Central memory CD8-positive, alpha-beta T cell (primary cell): ENCODE measurements around the gene FOXN3.

Source experiments
- ATAC-seq: fragments of 150-1000 bp; cut with Tn5 transposase; replicated peaks from 2 replicates; pipeline ENCODE4 v1.10.0; 2022; ENCODE audit warnings: mild to moderate bottlenecking, moderate FRiP score, moderate number of reproducible peaks; ENCODE audit not compliant: poor library complexity, severe bottlenecking; ENCODE audit errors: extremely low read depth
- DNase-seq, 2 donors: peaks; one replicate each; pipeline ENCODE4 v3.0.0; 2021; ENCODE audit warnings: low spot score in 2 of 2
- H3K27ac Mint-ChIP-seq: one replicate; pipeline ENCODE4 v1.8.0; 2022; ENCODE audit warnings: low read depth, mild to moderate bottlenecking, moderate library complexity, mixed read lengths
- H3K27me3 Mint-ChIP-seq: one replicate; pipeline ENCODE4 v1.8.0; 2022; ENCODE audit warnings: mixed read lengths
- H3K36me3 Mint-ChIP-seq: one replicate; pipeline ENCODE4 v1.8.0; 2022; ENCODE audit warnings: mild to moderate bottlenecking, moderate library complexity, mixed read lengths; ENCODE audit not compliant: insufficient read depth
- H3K4me1 Mint-ChIP-seq: one replicate; pipeline ENCODE4 v1.8.0; 2022; ENCODE audit warnings: mixed read lengths
- H3K4me3 Mint-ChIP-seq: one replicate; pipeline ENCODE4 v1.8.0; 2022; ENCODE audit warnings: mild to moderate bottlenecking, moderate library complexity, mixed read lengths
- H3K9me3 Mint-ChIP-seq: one replicate; pipeline ENCODE4 v1.8.0; 2022; ENCODE audit warnings: mixed read lengths

FOXN3 gene

DNA sequence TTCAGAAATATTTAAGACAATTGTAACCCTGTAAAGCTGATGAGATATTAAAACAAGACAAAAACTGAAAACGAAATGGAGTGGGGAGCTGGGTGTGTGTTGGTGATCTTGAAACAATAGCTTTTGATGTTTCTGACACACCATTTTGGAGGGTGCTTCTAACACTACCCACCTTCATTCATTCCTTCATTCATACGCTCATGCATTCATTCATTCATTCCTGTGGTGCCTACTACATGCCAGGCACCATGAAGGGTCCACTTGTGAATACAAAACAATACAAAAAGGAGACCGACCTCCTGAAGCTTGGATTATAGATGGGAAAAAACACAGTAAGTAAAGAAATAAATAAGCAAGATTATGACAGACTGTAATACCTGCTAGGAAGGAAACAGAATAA lies 60.5 kb downstream of the FOXN3 start:
- Mint-ChIP-seq H3K9me3 (no peaks in the 10 kb centered on the region), H3K4me1 (peaks cover 46% of the 10 kb centered on the region), H3K4me3 (no peak overlapping the region), H3K27ac (no peak overlapping the region), H3K36me3 (peaks cover 14% of the 10 kb centered on the region), H3K27me3 (no peaks in the 10 kb centered on the region)
- DNase-seq = no peak
- no peak for ATAC-seq

DNA sequence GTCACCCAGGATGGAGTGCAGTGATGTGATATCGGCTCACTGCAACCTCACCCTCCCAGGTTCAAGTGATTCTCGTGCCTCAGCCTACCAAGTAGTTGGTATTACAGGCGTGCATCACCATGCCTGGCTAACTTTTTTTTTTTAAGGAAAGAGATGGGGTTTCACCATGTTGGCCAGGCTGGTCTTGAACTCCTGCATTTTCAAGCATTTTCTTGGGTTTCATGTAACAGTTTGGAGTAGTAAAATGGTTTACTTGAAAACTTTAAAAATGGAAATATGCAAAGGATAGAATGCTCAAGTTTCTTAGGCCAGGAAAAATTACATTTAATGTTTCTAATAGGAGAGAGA lies 63.3 kb downstream of the FOXN3 start:
- Mint-ChIP-seq H3K4me1 (peaks cover 59% of the 10 kb centered on the region), H3K36me3 (peaks cover 12% of the 10 kb centered on the region), H3K9me3 (no peaks in the 10 kb centered on the region), H3K27ac (peak overlapping the region; percentile 13), H3K4me3 (no peak overlapping the region), H3K27me3 (no peaks in the 10 kb centered on the region)
- DNase-seq (no peak), ATAC-seq (no peak)

DNA sequence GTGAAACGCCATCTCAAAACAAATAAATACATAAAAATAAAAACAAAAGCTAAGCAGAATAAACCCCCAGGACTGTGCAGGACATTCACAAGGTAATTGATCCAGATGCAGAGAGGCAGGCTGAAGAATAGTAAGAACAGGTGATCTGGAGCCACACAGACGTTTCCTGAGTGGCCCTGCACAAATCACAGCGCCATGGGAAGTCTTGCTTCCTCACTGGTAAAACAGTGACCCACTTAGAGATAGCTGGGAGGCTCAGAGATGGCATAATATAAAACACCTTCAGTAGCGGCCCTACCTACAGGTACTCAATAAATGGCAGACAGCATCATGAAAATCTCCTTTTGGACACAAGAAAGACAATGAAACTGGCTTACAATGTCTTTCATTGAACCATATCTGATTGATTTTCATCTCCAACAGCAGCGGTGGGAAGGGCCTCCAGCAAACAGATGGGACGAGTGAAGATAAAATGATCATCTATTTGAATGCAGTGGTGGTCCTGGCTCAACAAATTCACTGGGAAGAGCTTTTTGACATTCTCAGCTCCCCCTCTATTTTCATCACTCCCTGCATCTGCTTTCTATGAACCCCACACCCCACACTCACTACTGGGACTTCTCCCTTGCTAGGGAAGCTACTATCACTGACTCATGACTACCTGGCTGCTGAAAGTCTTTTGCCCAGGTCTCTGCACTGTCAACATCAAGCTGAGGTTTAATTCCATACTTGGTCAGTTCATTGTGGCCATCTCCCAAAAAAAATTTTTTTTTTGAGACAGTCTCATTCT lies 63.9 kb downstream of the FOXN3 start:
- peaks cover 12% of the 10 kb centered on the region for H3K36me3 Mint-ChIP-seq
- H3K27ac Mint-ChIP-seq = peak overlapping the region; percentile 32
- no peak overlapping the region for H3K4me3 Mint-ChIP-seq
- peaks cover 60% of the 10 kb centered on the region for H3K4me1 Mint-ChIP-seq
- ATAC-seq (no peak), DNase-seq (no peak)
- H3K9me3 Mint-ChIP-seq = no peaks in the 10 kb centered on the region
- no peaks in the 10 kb centered on the region for H3K27me3 Mint-ChIP-seq

DNA sequence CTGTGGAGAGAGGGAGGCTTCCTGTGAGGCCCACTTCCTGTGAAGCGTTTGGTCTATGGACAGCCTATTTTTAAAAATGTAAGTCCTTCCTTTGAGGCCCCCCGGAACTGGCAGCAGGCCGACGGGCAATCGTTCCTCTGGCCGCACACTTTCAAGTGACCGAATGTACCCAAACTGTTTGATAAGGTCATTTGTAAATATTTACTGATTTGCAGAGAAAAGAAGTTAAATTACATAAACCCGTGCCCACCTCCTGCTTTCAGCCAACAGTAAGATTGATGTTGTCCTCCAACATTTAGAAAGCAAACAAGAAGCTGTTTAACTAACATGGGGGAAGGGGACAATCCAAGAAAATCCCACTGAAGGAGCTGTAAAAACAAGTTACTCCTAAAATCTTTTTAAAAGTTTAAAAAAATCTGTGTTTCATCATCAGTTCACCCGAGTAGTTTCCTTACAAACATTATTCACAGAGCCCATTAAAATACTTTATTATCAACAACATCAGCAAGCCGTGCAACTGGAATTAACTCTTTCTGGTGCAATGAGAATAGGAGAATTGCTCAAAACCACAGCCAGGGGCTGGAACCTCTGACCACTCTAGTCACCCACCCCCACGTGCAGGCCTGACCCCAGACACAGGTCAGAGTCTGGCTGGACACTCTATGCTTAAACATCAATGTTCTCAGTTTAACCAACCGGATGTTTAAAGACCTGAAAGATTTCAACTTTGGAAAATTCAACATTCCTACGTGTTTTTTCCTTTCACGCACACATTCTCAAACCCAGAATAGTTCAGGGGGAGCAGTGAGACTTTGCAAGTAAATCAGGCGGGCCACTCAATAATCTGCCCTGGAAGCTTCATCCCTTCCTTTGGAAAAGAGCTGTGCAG lies 65.3 kb downstream of the FOXN3 start:
- H3K4me1 Mint-ChIP-seq = peaks cover 57% of the 10 kb centered on the region
- H3K9me3 Mint-ChIP-seq = no peaks in the 10 kb centered on the region
- peaks cover 14% of the 10 kb centered on the region for H3K36me3 Mint-ChIP-seq
- no peaks in the 10 kb centered on the region for H3K27me3 Mint-ChIP-seq
- H3K4me3 Mint-ChIP-seq = peak overlapping the region; percentile 72
- DNase-seq (no peak), ATAC-seq (peak; percentile 60)
- H3K27ac Mint-ChIP-seq = peak overlapping the region; percentile 89

DNA sequence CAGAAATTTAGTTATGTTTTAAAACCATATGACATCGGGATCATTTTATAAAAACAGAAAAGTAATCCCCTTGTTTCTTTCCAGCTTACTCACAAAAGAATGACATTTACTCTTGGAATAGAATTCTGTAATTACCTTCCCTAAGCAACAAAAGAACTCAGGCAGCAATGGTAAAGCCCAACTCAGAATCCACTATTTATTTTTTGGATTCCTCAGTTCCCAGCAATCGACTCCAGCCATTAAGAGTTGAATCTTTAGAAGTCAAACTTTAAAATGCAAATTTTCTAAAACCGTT lies 65.9 kb downstream of the FOXN3 start:
- Mint-ChIP-seq H3K27ac (peak overlapping the region; percentile 89), H3K4me1 (peaks cover 53% of the 10 kb centered on the region), H3K4me3 (peak overlapping the region; percentile 72), H3K9me3 (no peaks in the 10 kb centered on the region), H3K27me3 (no peaks in the 10 kb centered on the region), H3K36me3 (peaks cover 14% of the 10 kb centered on the region)
- ATAC-seq (no peak), DNase-seq (no peak)

DNA sequence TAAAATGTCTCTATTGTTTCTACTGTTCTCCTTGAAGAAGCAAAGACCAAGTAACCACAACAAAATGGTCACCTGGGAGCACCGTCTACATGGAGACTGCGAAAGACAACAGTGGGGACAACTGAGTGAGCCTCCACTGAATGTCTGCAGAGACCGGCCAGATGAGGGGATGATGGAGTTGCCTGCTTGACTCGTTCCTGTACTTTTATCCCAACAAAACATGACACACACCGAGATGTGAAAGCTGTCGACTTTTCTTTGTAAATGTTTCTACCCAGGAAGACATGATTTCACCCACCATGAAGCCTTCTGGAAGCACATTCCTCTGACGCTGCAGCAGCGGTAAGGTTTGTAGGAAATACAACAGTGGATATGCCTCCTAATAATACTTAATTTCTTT lies 66.9 kb downstream of the FOXN3 start:
- no peak overlapping the region for H3K4me3 Mint-ChIP-seq

DNA sequence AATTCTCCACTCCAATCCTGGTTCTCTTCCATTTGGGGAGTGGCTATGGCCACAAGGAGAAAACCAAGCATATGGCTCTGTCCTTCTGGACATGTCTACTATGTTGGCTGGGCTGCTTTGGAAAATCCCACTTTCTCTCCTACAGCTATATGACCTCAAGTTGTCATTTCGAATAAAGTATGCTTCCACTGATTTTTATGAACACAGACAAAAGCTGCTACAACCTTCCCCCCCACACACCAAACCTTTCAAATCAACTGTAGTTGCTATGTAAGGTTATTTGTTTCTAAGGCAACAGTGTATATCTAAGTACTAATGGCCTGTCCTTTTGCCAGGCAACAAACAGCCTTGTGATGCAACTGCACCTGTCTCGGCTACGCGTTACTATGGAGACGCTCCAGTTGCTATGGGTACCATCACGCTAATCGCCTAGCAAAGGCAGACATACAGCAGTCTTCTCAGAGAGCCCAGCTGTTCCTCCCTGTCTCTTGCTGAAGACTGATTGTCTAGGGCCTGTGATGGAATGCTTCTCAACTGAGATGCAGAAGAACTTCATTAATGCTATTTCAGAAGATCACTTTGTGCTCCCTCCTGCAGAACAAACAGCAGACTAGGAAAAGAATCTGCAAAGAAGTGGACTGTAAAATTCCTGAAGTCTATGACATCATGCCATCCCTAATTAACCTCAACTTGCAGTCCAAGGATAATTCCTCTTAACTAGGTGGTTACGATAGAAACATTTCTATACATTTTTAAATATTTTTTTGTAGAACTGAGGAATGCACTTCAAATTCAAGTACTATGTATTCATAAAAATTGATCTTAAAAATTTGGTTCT lies 67.6 kb downstream of the FOXN3 start:
- no peak overlapping the region for H3K27ac Mint-ChIP-seq
- no peak overlapping the region for H3K4me3 Mint-ChIP-seq
- H3K27me3 Mint-ChIP-seq = no peaks in the 10 kb centered on the region
- H3K36me3 Mint-ChIP-seq = peaks cover 16% of the 10 kb centered on the region
- peaks cover 52% of the 10 kb centered on the region for H3K4me1 Mint-ChIP-seq
- ATAC-seq (no peak), DNase-seq (no peak)
- H3K9me3 Mint-ChIP-seq = no peaks in the 10 kb centered on the region

More for the DNA sequence above, 66.9 kb downstream of the FOXN3 start:
- H3K9me3 Mint-ChIP-seq = no peaks in the 10 kb centered on the region
- DNase-seq = no peak
- no peak for ATAC-seq
- no peak overlapping the region for H3K27ac Mint-ChIP-seq
- peaks cover 47% of the 10 kb centered on the region for H3K4me1 Mint-ChIP-seq
- H3K27me3 Mint-ChIP-seq = no peaks in the 10 kb centered on the region
- H3K36me3 Mint-ChIP-seq = peaks cover 14% of the 10 kb centered on the region

DNA sequence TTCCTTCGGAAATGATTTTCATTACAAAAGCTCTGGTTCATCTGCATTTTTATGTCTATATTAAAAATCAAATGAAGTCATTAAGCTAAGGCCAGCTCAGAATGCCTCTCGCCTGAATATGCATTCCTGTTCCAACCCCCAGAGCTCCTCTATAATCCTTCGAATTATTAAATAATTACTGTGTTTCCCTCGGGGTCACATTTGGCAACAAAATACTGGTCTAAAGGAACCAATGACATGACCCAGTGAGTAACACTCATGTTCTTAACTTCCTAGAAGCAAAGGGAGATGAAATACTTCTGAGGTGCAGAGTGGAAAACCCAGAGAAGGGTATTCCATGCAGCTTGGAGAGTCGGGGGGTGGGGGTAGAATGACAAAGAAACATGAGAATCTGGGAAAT lies 68.3 kb downstream of the FOXN3 start:
- no peak overlapping the region for H3K4me3 Mint-ChIP-seq
- H3K27me3 Mint-ChIP-seq = no peaks in the 10 kb centered on the region
- H3K27ac Mint-ChIP-seq = no peak overlapping the region
- DNase-seq = no peak
- no peaks in the 10 kb centered on the region for H3K9me3 Mint-ChIP-seq
- H3K36me3 Mint-ChIP-seq = peaks cover 16% of the 10 kb centered on the region
- ATAC-seq = no peak
- peaks cover 52% of the 10 kb centered on the region for H3K4me1 Mint-ChIP-seq

DNA sequence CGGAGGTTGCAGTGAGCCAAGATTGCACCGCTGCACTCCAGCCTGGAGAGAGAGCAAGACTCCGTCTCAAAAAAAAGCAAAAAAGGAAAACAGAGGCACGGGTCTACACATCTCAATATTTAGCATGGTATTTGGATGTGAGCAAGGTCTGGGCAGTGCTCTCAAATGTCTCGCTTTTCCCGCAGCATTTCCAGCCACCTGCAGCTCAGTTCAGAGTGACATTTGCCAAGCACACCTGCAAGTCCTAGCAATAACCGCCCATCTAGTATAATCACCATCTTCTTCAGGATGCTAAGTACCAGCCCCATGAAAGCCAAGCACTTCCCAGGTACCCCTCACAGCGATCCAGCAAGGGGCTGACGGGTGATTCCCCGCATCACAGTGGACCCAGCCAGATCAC lies 69.1 kb downstream of the FOXN3 start:
- Mint-ChIP-seq H3K27ac (peak overlapping the region; percentile 55), H3K9me3 (no peaks in the 10 kb centered on the region), H3K4me3 (no peak overlapping the region), H3K27me3 (no peaks in the 10 kb centered on the region), H3K36me3 (peaks cover 16% of the 10 kb centered on the region), H3K4me1 (peaks cover 49% of the 10 kb centered on the region)
- no peak for ATAC-seq
- DNase-seq = no peak

DNA sequence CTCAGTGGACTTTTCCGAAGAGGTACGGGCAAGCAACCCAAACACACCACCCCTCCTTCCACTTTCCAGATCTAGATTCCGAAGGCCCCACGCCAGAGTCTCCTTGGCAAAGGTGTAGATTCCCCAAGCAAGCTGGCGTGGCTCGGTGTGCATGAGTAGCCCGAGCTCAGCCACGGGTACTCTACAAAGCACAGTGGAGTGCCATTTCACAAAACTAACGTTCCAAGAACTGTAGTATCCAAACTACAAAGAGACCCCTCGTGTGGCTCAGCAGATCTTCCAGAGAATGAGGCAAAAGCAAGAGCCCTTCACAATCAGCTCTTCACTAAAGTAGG lies 72.1 kb downstream of the FOXN3 start:
- ATAC-seq = no peak
- H3K27ac Mint-ChIP-seq = no peak overlapping the region
- H3K9me3 Mint-ChIP-seq = no peaks in the 10 kb centered on the region
- DNase-seq = no peak
- peaks cover 41% of the 10 kb centered on the region for H3K4me1 Mint-ChIP-seq
- no peak overlapping the region for H3K4me3 Mint-ChIP-seq
- H3K36me3 Mint-ChIP-seq = peaks cover 13% of the 10 kb centered on the region
- H3K27me3 Mint-ChIP-seq = no peaks in the 10 kb centered on the region

DNA sequence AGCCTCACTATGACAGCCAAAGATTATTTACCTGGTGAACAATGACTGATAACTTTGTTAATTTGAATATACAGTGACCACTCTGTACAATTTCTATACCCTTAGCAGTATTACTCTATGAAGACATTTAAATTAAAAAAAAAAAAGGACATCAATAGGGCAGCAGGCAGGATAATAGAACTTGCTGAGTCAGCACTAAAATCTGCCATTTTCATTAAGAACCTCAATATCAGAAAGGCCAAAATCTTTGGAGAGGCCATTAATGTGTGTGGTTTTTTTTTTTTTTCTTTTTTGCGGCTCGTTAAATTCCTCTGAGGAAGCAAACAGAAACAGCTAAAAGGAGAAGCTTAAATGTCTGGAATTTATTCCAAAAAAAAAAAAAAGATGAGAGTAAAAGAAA lies 73.7 kb downstream of the FOXN3 start:
- peaks cover 35% of the 10 kb centered on the region for H3K4me1 Mint-ChIP-seq
- H3K4me3 Mint-ChIP-seq = no peak overlapping the region
- no peaks in the 10 kb centered on the region for H3K27me3 Mint-ChIP-seq
- no peak for ATAC-seq
- H3K27ac Mint-ChIP-seq = no peak overlapping the region
- DNase-seq = no peak
- H3K36me3 Mint-ChIP-seq = peaks cover 9% of the 10 kb centered on the region
- no peaks in the 10 kb centered on the region for H3K9me3 Mint-ChIP-seq

DNA sequence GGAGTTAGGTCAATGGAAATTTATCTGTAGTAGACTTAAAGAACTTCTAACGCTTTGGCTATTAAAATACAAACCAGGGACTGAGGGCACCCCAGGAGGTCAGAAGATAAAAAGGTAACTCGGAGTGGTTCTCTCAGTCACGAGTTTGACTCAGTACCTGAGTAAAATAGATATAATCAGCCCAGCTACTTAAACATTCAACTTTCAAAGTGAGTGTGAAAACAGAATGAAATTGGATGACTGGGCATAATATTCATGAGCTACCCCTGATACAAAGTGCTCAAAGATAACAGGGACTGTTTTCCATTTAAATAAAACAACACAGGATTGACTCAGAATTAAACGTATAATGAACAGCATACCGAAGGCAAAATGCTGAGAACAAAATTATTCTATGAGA lies 75.0 kb downstream of the FOXN3 start:
- Mint-ChIP-seq H3K4me1 (peaks cover 38% of the 10 kb centered on the region), H3K27ac (no peak overlapping the region), H3K9me3 (no peaks in the 10 kb centered on the region), H3K4me3 (no peak overlapping the region), H3K27me3 (no peaks in the 10 kb centered on the region), H3K36me3 (peaks cover 6% of the 10 kb centered on the region)
- no peak for ATAC-seq
- DNase-seq = no peak
